Inflammatory macrophage treated with lipopolysaccharide for 1 hour (primary cell): ENCODE data around the gene ANAPC4.
A peak's percentile ranks its signal among the peaks of the same experiment; 100 is the strongest.

Source experiments
- DNase-seq, 2 donors: peaks; one replicate each; pipeline ENCODE4 v3.0.0-alpha.2; 2020 to 2022

ANAPC4 gene

GRCh38 chr4:25439918-25440477 is 62.9 kb downstream of the ANAPC4 start:
- DNase-seq = peak; percentile 47 to 88

GRCh38 chr4:25440478-25441030 is 63.5 kb downstream of the ANAPC4 start:
- DNase-seq = no peak

GRCh38 chr4:25441519-25442117 is 64.6 kb downstream of the ANAPC4 start:
- peak in 1 of 2 donors; percentile 28 for DNase-seq

- no peak for DNase-seq
Measured at GRCh38 chr4:25442863-25443307, 65.8 kb downstream of the ANAPC4 start.

- DNase-seq = no peak
Measured at GRCh38 chr4:25443851-25444250, 66.8 kb downstream of the ANAPC4 start.

GRCh38 chr4:25446611-25447010 is 69.5 kb downstream of the ANAPC4 start:
- no peak for DNase-seq

- no peak for DNase-seq
Measured at GRCh38 chr4:25448379-25449109, 71.5 kb downstream of the ANAPC4 start.

GRCh38 chr4:25449270-25449669 is 72.2 kb downstream of the ANAPC4 start:
- peak in 1 of 2 donors; percentile 64 for DNase-seq

- DNase-seq = peak in 1 of 2 donors; percentile 24
Measured at GRCh38 chr4:25449688-25450087, 72.6 kb downstream of the ANAPC4 start.

GRCh38 chr4:25450491-25450901 is 73.4 kb downstream of the ANAPC4 start:
- no peak for DNase-seq

- no peak for DNase-seq
Measured at GRCh38 chr4:25451676-25452075, 74.6 kb downstream of the ANAPC4 start.

- no peak for DNase-seq
Measured at GRCh38 chr4:25452081-25452480, 75.0 kb downstream of the ANAPC4 start.

GRCh38 chr4:25454476-25454875 is 77.4 kb downstream of the ANAPC4 start:
- no peak for DNase-seq

GRCh38 chr4:25457053-25457715 is 80.1 kb downstream of the ANAPC4 start:
- no peak for DNase-seq

GRCh38 chr4:25466966-25467697 is 90.1 kb downstream of the ANAPC4 start:
- DNase-seq = no peak

- no peak for DNase-seq
Measured at GRCh38 chr4:25467843-25468242, 90.8 kb downstream of the ANAPC4 start.
